SK-N-MC (cell line): ENCODE data around the gene WDR6.

Experiments
- EZH2 ChIP-seq: fragments of 200-600 bp; sonication (generic); IDR thresholded peaks from one replicate; pipeline ENCODE4 v1.6.1; 2017; ENCODE audit warnings: antibody characterized with exemption
- FOXP2 ChIP-seq: optimal IDR thresholded peaks from 2 replicates; pipeline ENCODE3; 2011; ENCODE audit warnings: mild to moderate bottlenecking, moderate library complexity; ENCODE audit not compliant: insufficient read depth; ENCODE audit errors: extremely low read length, control extremely low read depth
- POLR2AphosphoS5 ChIP-seq: IDR thresholded peaks from 2 replicates; pipeline ENCODE4 v1.6.1; 2012; ENCODE audit warnings: mild to moderate bottlenecking, low read depth, low read length, borderline replicate concordance

DNA sequence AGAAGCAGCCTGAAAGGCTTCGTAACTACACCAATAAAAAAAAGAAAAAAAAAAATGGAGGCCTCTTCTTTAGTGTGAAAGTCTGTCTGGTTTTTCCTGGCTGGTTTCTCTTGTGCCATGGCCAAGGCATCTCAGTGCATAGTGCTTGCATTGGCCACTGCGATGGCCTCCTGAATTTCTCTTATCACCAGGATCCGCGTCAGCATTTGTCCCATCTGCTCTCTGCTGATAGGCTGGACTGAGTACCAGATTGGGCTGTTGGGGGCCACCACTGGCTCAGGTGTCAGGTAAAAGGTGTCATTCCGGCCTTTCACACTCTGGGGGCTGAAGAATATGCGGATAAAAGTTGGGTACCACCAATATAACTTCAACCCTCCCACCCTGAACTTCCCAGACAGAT lies 23.1 kb downstream of the WDR6 start:
- TF ChIP-seq EZH2 (no peak), POLR2AphosphoS5 (no peak), FOXP2 (no peak)
